Lower lobe of right lung (tissue), 2 donors: ENCODE measurements around the gene LAMA4. TPM values are rescaled to one million over a fixed set of nuclear protein-coding genes. Genes with fewer than 3 reads are reported as not detected.

Experiments
- ATAC-seq, 2 donors: fragments of 200-7000 bp; cut with Tn5 transposase; one replicate each; pipeline ENCODE4 v1.9.1; 2020 to 2022; ENCODE audit warnings: mild to moderate bottlenecking in 2 of 2, moderate library complexity in 2 of 2
- DNase-seq: peaks from one replicate; pipeline ENCODE4 v3.0.0-alpha.2; 2020
- H3K27ac ChIP-seq: fragments of 200-600 bp; one replicate; pipeline ENCODE4 v1.8.0; 2022
- H3K27me3 ChIP-seq: fragments of 200-600 bp; one replicate; pipeline ENCODE4 v1.8.0; 2022; ENCODE audit warnings: low read depth
- H3K36me3 ChIP-seq: fragments of 200-600 bp; one replicate; pipeline ENCODE4 v1.8.0; 2022; ENCODE audit warnings: mild to moderate bottlenecking
- H3K4me1 ChIP-seq: fragments of 200-600 bp; one replicate; pipeline ENCODE4 v1.8.0; 2022
- H3K4me3 ChIP-seq: fragments of 200-600 bp; one replicate; pipeline ENCODE4 v1.8.0; 2022; ENCODE audit warnings: mild to moderate bottlenecking
- H3K9me3 ChIP-seq: fragments of 200-600 bp; one replicate; pipeline ENCODE4 v1.8.0; 2022
- CTCF ChIP-seq: fragments of 200-600 bp; IDR thresholded peaks from one replicate; pipeline ENCODE4 v1.8.0; 2022; ENCODE audit warnings: antibody characterized with exemption, mild to moderate bottlenecking
- intact Hi-C: fragments of 100-400 bp; cut with DNase I; formaldehyde crosslinking; loops from one replicate; pipeline ENCODE4 v1.11.0; 2022
- total RNA-seq: library from RNA; stranded (reverse); fragmentation: NEBNext Ultra II Directional; extraction: Animal tissue kit (Norgen Biotek cat#: 25700); gene quantifications from one replicate; pipeline ENCODE4 v1.2.1, GENCODE V29; 2021
- donor health status: DM: no; HTN: yes; CAD: no; lungs with severe emphysema.

LAMA4 gene
- total RNA-seq, 1 donor from 2014 or later = 91.2 TPM

- H3K4me1 ChIP-seq = peaks cover 36% of the 10 kb centered on the region
- H3K36me3 ChIP-seq = no peaks in the 10 kb centered on the region
- intact Hi-C loops = no loop called here
- H3K27me3 ChIP-seq = no peaks in the 10 kb centered on the region
- TF ChIP-seq CTCF = no peak
- H3K4me3 ChIP-seq = no peak overlapping the region
- H3K27ac ChIP-seq = peak overlapping the region; percentile 57
- ATAC-seq (no peak), DNase-seq (no peak)
- H3K9me3 ChIP-seq = no peaks in the 10 kb centered on the region
Observed at GRCh38 chr6:112224088-112224487, 30.3 kb downstream of the LAMA4 start.

- no peak for TF ChIP-seq CTCF
- no peaks in the 10 kb centered on the region for H3K9me3 ChIP-seq
- H3K4me1 ChIP-seq = peaks cover 35% of the 10 kb centered on the region
- peak overlapping the region; percentile 57 for H3K27ac ChIP-seq
- no peak for DNase-seq
- no peaks in the 10 kb centered on the region for H3K27me3 ChIP-seq
- intact Hi-C loops = no loop called here
- H3K4me3 ChIP-seq = no peak overlapping the region
- H3K36me3 ChIP-seq = no peaks in the 10 kb centered on the region
- ATAC-seq = peak; percentile 52 to 62
Observed at GRCh38 chr6:112223070-112223861, 31.1 kb downstream of the LAMA4 start.

GRCh38 chr6:112221981-112222852, 32.1 kb downstream of the LAMA4 start:
- no peak overlapping the region for H3K4me3 ChIP-seq
- no peaks in the 10 kb centered on the region for H3K9me3 ChIP-seq
- no peak for TF ChIP-seq CTCF
- peak overlapping the region; percentile 53 for H3K27ac ChIP-seq
- H3K36me3 ChIP-seq = no peaks in the 10 kb centered on the region
- DNase-seq (no peak), ATAC-seq (peak; percentile 27 to 28)
- peaks cover 36% of the 10 kb centered on the region for H3K4me1 ChIP-seq
- intact Hi-C loops = no loop called here
- no peaks in the 10 kb centered on the region for H3K27me3 ChIP-seq

- peak overlapping the region; percentile 20 for H3K27ac ChIP-seq
- no peaks in the 10 kb centered on the region for H3K27me3 ChIP-seq
- H3K9me3 ChIP-seq = no peaks in the 10 kb centered on the region
- H3K4me3 ChIP-seq = no peak overlapping the region
- intact Hi-C loops = no loop called here
- DNase-seq = no peak
- H3K4me1 ChIP-seq = peaks cover 42% of the 10 kb centered on the region
- H3K36me3 ChIP-seq = no peaks in the 10 kb centered on the region
- ATAC-seq = no peak
- no peak for TF ChIP-seq CTCF
Observed at GRCh38 chr6:112221561-112221960, 32.8 kb downstream of the LAMA4 start.

GRCh38 chr6:112218563-112218962, 35.8 kb downstream of the LAMA4 start:
- peak overlapping the region; percentile 18 for H3K27ac ChIP-seq
- peaks cover 59% of the 10 kb centered on the region for H3K4me1 ChIP-seq
- DNase-seq (no peak), ATAC-seq (peak; percentile 27 to 42)
- intact Hi-C loops = no loop called here
- H3K36me3 ChIP-seq = no peaks in the 10 kb centered on the region
- no peak for TF ChIP-seq CTCF
- H3K9me3 ChIP-seq = no peaks in the 10 kb centered on the region
- H3K4me3 ChIP-seq = no peak overlapping the region
- H3K27me3 ChIP-seq = no peaks in the 10 kb centered on the region
